Hepatocyte (in vitro differentiated cells): ENCODE data around the gene CCDC93.

Experiments used
- EZH2 ChIP-seq: fragments of 200-600 bp; sonication (generic); IDR thresholded peaks from 2 replicates; pipeline ENCODE4 v1.6.1; 2016; ENCODE audit warnings: antibody characterized with exemption, mild to moderate bottlenecking, borderline replicate concordance
- EZH2phosphoT487 ChIP-seq: fragments of 200-600 bp; sonication (generic); IDR thresholded peaks from one replicate; pipeline ENCODE4 v1.6.1; 2018; ENCODE audit warnings: antibody characterized with exemption, mild to moderate bottlenecking, low read depth, moderate library complexity; ENCODE audit not compliant: unreplicated experiment, severe bottlenecking
- TF ChIP-seq, protein P1 (sequence below): fragments of 200-600 bp; sonication (generic); IDR thresholded peaks from 2 replicates; pipeline ENCODE4 v1.5.1; 2016; ENCODE audit warnings: antibody characterized with exemption, mild to moderate bottlenecking; ENCODE audit not compliant: poor library complexity

DNA sequence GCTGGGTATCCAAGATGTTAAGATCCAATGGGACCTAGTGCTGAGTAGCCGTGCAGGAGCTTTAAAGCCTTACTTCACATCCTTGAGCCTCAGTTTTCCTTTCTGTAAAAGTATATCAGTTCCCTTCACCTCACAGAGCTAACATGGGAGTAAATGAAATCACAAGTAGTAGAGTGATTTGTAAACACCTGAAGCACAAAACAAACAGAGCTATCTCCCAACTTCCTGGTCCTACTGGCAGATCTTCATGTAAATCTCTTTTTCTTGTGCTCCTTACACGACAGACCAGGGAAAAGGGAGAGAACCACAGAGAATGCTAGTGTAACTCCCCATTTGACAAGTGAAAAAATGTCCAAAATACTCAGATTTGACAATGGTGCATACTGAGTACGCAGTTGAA, 17.3 kb downstream of the CCDC93 start:
- TF ChIP-seq, protein P1, sequence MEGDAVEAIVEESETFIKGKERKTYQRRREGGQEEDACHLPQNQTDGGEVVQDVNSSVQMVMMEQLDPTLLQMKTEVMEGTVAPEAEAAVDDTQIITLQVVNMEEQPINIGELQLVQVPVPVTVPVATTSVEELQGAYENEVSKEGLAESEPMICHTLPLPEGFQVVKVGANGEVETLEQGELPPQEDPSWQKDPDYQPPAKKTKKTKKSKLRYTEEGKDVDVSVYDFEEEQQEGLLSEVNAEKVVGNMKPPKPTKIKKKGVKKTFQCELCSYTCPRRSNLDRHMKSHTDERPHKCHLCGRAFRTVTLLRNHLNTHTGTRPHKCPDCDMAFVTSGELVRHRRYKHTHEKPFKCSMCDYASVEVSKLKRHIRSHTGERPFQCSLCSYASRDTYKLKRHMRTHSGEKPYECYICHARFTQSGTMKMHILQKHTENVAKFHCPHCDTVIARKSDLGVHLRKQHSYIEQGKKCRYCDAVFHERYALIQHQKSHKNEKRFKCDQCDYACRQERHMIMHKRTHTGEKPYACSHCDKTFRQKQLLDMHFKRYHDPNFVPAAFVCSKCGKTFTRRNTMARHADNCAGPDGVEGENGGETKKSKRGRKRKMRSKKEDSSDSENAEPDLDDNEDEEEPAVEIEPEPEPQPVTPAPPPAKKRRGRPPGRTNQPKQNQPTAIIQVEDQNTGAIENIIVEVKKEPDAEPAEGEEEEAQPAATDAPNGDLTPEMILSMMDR: no peak
- TF ChIP-seq EZH2 (no peak), EZH2phosphoT487 (no peak)
